Nephron progenitor cell (in vitro differentiated cells): ENCODE measurements around the gene RAG2.

ENCODE experiments used
- DNase-seq: peaks from one replicate; pipeline ENCODE4 v3.0.0; 2021
- H3K27ac Mint-ChIP-seq: 2 replicates; pipeline ENCODE4 v1.8.0; 2021; ENCODE audit warnings: mild to moderate bottlenecking, moderate library complexity, mixed read lengths
- H3K27me3 Mint-ChIP-seq: 2 replicates; pipeline ENCODE4 v1.8.0; 2021; ENCODE audit warnings: mild to moderate bottlenecking, low read depth, mixed read lengths; ENCODE audit not compliant: poor library complexity
- H3K36me3 Mint-ChIP-seq: 2 replicates; pipeline ENCODE4 v1.8.0; 2021; ENCODE audit warnings: low read depth, mixed read lengths
- H3K4me1 Mint-ChIP-seq: 2 replicates; pipeline ENCODE4 v1.8.0; 2021; ENCODE audit warnings: mixed read lengths
- H3K4me3 Mint-ChIP-seq: 2 replicates; pipeline ENCODE4 v1.8.0; 2021; ENCODE audit warnings: mild to moderate bottlenecking, moderate library complexity, mixed read lengths
- H3K9me3 Mint-ChIP-seq: 2 replicates; pipeline ENCODE4 v1.8.0; 2021; ENCODE audit warnings: mild to moderate bottlenecking, moderate library complexity, mixed read lengths
- CTCF ChIP-seq: fragments of 200-600 bp; sonication (generic); IDR thresholded peaks from 2 replicates; pipeline ENCODE4 v1.5.0; 2021; ENCODE audit warnings: antibody characterized with exemption

Gene RAG2

GRCh38 chr11:36569095-36569494 lies 28.9 kb downstream of the RAG2 start:
- Mint-ChIP-seq H3K27ac (no peak overlapping the region), H3K9me3 (no peaks in the 10 kb centered on the region), H3K36me3 (no peaks in the 10 kb centered on the region), H3K4me1 (peaks cover 13% of the 10 kb centered on the region), H3K4me3 (no peak overlapping the region), H3K27me3 (peaks cover 30% of the 10 kb centered on the region)
- TF ChIP-seq CTCF = no peak
- no peak for DNase-seq

- Mint-ChIP-seq H3K9me3 (no peaks in the 10 kb centered on the region), H3K36me3 (no peaks in the 10 kb centered on the region), H3K4me3 (no peak within 1 kb of the TSS), H3K27ac (no peak within 1 kb of the TSS), H3K27me3 (peaks cover 30% of the 10 kb centered on the region), H3K4me1 (peaks cover 17% of the 10 kb centered on the region)
- TF ChIP-seq CTCF = no peak
- no peak for DNase-seq
Observed at GRCh38 chr11:36567694-36568093, 30.3 kb downstream of the RAG2 start, which contains the start of gene RAG1. TSS of gene RAG1 (plus strand) at chr11:36568007. CDS start at chr11:36573305, 5,298 bp downstream.

GRCh38 chr11:36566407-36567053 lies 31.5 kb downstream of the RAG2 start:
- no peak overlapping the region for H3K4me3 Mint-ChIP-seq

GRCh38 chr11:36565031-36565610 lies 32.9 kb downstream of the RAG2 start:
- peaks cover 10% of the 10 kb centered on the region for H3K4me1 Mint-ChIP-seq
- DNase-seq = no peak
- no peaks in the 10 kb centered on the region for H3K9me3 Mint-ChIP-seq
- H3K27me3 Mint-ChIP-seq = peaks cover 27% of the 10 kb centered on the region
- peak overlapping the region; percentile 84 for H3K4me3 Mint-ChIP-seq
- no peak for TF ChIP-seq CTCF
- H3K36me3 Mint-ChIP-seq = no peaks in the 10 kb centered on the region
- H3K27ac Mint-ChIP-seq = no peak overlapping the region

More at GRCh38 chr11:36566407-36567053, 31.5 kb downstream of the RAG2 start:
- no peak for TF ChIP-seq CTCF
- DNase-seq = no peak
- H3K27ac Mint-ChIP-seq = no peak overlapping the region
- H3K36me3 Mint-ChIP-seq = no peaks in the 10 kb centered on the region
- H3K27me3 Mint-ChIP-seq = peaks cover 29% of the 10 kb centered on the region
- no peaks in the 10 kb centered on the region for H3K9me3 Mint-ChIP-seq
- H3K4me1 Mint-ChIP-seq = peaks cover 10% of the 10 kb centered on the region

- Mint-ChIP-seq H3K27ac (no peak overlapping the region), H3K36me3 (no peaks in the 10 kb centered on the region), H3K4me3 (peak overlapping the region; percentile 84), H3K27me3 (peaks cover 25% of the 10 kb centered on the region), H3K4me1 (peaks cover 10% of the 10 kb centered on the region), H3K9me3 (peaks cover 3% of the 10 kb centered on the region)
- DNase-seq = peak; percentile 50
- TF ChIP-seq CTCF = peak; percentile 70
Observed at GRCh38 chr11:36564376-36565030, 33.5 kb downstream of the RAG2 start.
